Lower lobe of right lung (tissue), 2 donors: ENCODE data around the gene BBOF1. TPM values are rescaled to one million over a fixed set of nuclear protein-coding genes. Genes with fewer than 3 reads are reported as not detected.
"Not testable (repeated sequence)": the region's sequence is repeated elsewhere in the genome, so short reads cannot be mapped to it uniquely, and the experiment has no call there.

ENCODE experiments used
- ATAC-seq, 2 donors: fragments of 200-7000 bp; cut with Tn5 transposase; one replicate each; pipeline ENCODE4 v1.9.1; 2020 to 2022; ENCODE audit warnings: mild to moderate bottlenecking in 2 of 2, moderate library complexity in 2 of 2
- DNase-seq: peaks from one replicate; pipeline ENCODE4 v3.0.0-alpha.2; 2020
- H3K27ac ChIP-seq: fragments of 200-600 bp; one replicate; pipeline ENCODE4 v1.8.0; 2022
- H3K27me3 ChIP-seq: fragments of 200-600 bp; one replicate; pipeline ENCODE4 v1.8.0; 2022; ENCODE audit warnings: low read depth
- H3K36me3 ChIP-seq: fragments of 200-600 bp; one replicate; pipeline ENCODE4 v1.8.0; 2022; ENCODE audit warnings: mild to moderate bottlenecking
- H3K4me1 ChIP-seq: fragments of 200-600 bp; one replicate; pipeline ENCODE4 v1.8.0; 2022
- H3K4me3 ChIP-seq: fragments of 200-600 bp; one replicate; pipeline ENCODE4 v1.8.0; 2022; ENCODE audit warnings: mild to moderate bottlenecking
- H3K9me3 ChIP-seq: fragments of 200-600 bp; one replicate; pipeline ENCODE4 v1.8.0; 2022
- intact Hi-C: fragments of 100-400 bp; cut with DNase I; formaldehyde crosslinking; loops from one replicate; pipeline ENCODE4 v1.11.0; 2022
- total RNA-seq: library from RNA; stranded (reverse); fragmentation: NEBNext Ultra II Directional; extraction: Animal tissue kit (Norgen Biotek cat#: 25700); gene quantifications from one replicate; pipeline ENCODE4 v1.2.1, GENCODE V29; 2021
- TF ChIP-seq, protein P1 (sequence below): fragments of 200-600 bp; IDR thresholded peaks from one replicate; pipeline ENCODE4 v1.8.0; 2022; ENCODE audit warnings: antibody characterized with exemption, mild to moderate bottlenecking
- donor health status: DM: no; HTN: yes; CAD: no; lungs with severe emphysema.

The BBOF1 gene
- total RNA-seq, 1 donor from 2014 or later = 7.4 TPM

DNA sequence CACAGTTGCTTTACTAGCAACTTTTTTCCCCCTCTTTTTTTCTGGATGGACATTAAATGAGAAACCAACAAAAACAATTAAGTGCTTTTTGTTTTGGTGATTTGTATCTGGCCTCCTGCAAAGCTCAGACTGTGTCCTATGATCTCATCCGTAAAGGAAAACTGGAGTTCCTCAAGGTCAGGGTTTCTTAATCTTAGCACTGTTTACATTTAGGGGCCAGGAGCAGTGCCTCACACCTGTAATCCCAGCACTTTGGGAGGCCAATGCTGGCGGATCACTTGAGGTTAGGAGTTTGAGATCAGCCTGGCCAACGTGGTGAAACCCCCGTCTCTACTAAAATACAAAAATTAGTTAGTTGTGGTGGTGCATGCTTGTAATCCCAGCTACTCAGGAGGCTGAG, 28.1 kb upstream of the BBOF1 start:
- no peak for ATAC-seq
- H3K4me1 ChIP-seq = no peaks in the 10 kb centered on the region
- H3K27ac ChIP-seq = no peak overlapping the region
- intact Hi-C loops = no loop called here
- H3K9me3 ChIP-seq = no peaks in the 10 kb centered on the region
- H3K4me3 ChIP-seq = no peak overlapping the region
- TF ChIP-seq, protein P1, sequence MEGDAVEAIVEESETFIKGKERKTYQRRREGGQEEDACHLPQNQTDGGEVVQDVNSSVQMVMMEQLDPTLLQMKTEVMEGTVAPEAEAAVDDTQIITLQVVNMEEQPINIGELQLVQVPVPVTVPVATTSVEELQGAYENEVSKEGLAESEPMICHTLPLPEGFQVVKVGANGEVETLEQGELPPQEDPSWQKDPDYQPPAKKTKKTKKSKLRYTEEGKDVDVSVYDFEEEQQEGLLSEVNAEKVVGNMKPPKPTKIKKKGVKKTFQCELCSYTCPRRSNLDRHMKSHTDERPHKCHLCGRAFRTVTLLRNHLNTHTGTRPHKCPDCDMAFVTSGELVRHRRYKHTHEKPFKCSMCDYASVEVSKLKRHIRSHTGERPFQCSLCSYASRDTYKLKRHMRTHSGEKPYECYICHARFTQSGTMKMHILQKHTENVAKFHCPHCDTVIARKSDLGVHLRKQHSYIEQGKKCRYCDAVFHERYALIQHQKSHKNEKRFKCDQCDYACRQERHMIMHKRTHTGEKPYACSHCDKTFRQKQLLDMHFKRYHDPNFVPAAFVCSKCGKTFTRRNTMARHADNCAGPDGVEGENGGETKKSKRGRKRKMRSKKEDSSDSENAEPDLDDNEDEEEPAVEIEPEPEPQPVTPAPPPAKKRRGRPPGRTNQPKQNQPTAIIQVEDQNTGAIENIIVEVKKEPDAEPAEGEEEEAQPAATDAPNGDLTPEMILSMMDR = no peak
- peaks cover 30% of the 10 kb centered on the region for H3K36me3 ChIP-seq
- DNase-seq = no peak
- H3K27me3 ChIP-seq = no peaks in the 10 kb centered on the region

DNA sequence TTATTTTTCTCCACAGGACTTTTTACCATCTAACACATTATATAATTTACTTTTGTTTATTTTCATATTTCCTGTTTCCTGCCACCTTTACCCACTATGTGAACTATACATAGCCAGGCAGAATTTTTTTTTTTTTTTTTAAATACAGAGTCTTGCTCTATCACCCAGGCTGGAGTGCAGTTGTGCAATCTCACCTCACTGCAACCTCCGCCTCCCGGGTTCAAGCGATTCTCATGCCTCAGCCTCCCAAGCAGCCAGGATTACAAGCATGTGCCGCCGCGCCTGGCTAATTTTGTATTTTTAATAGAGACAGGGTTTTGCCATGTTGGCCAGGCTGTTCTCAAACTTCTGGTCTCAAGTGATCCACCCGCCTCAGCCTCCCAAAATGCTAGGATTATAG, 24.2 kb upstream of the BBOF1 start:
- H3K27me3 ChIP-seq, H3K27ac ChIP-seq, H3K9me3 ChIP-seq, H3K4me1 ChIP-seq, H3K4me3 ChIP-seq, DNase-seq, ATAC-seq, intact Hi-C loops: not testable (repeated sequence)
- H3K36me3 ChIP-seq = peaks cover 14% of the 10 kb centered on the region

DNA sequence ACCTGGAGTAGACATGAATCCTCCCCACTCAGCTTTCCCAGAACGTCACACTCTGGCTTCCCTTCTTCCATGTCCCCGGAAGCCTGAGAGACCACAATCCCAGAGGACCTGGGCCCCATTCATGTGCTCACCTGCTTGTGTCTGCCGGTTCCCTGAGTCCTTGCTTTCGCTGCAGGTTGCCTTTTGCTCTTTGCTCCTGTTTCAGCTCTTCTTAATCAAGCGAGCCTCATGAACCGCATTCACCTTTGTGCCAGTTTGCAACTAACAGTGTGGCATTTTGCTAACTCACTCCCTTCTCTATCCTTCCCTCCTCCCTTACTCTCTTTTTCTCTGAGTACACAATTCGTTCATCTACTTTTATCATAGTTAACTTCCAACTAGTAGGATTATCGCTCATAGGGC, 23.2 kb upstream of the BBOF1 start:
- Histone ChIP-seq H3K4me3 (no peak overlapping the region), H3K27me3 (no peaks in the 10 kb centered on the region), H3K9me3 (no peaks in the 10 kb centered on the region), H3K27ac (no peak overlapping the region), H3K36me3 (peaks cover 19% of the 10 kb centered on the region), H3K4me1 (no peaks in the 10 kb centered on the region)
- TF ChIP-seq, protein P1 = no peak
- no peak for DNase-seq
- no peak for ATAC-seq
- intact Hi-C loops = no loop called here

DNA sequence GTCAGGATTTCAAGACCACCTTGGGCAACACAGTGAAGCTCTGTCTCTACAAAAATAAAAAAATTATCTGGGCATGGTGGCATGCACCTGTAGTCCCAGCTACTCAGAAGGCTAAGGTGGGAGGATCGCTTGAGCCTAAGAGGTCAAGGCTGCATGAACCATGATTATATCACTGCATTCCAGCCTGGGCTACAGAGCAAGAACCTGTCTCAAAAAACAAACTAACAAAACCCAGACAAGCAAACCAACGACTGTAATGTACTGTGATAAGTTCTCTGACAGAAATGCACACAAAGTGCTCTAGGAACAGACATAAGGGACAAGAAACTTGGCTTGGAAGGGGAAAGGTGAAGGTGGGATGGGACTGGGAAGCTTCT, 22.4 kb upstream of the BBOF1 start:
- intact Hi-C loops = no loop called here
- DNase-seq = no peak
- Histone ChIP-seq H3K4me3 (no peak overlapping the region), H3K36me3 (peaks cover 19% of the 10 kb centered on the region), H3K27ac (no peak overlapping the region), H3K27me3 (no peaks in the 10 kb centered on the region), H3K4me1 (no peaks in the 10 kb centered on the region), H3K9me3 (no peaks in the 10 kb centered on the region)
- ATAC-seq = no peak
- TF ChIP-seq, protein P1 = no peak

DNA sequence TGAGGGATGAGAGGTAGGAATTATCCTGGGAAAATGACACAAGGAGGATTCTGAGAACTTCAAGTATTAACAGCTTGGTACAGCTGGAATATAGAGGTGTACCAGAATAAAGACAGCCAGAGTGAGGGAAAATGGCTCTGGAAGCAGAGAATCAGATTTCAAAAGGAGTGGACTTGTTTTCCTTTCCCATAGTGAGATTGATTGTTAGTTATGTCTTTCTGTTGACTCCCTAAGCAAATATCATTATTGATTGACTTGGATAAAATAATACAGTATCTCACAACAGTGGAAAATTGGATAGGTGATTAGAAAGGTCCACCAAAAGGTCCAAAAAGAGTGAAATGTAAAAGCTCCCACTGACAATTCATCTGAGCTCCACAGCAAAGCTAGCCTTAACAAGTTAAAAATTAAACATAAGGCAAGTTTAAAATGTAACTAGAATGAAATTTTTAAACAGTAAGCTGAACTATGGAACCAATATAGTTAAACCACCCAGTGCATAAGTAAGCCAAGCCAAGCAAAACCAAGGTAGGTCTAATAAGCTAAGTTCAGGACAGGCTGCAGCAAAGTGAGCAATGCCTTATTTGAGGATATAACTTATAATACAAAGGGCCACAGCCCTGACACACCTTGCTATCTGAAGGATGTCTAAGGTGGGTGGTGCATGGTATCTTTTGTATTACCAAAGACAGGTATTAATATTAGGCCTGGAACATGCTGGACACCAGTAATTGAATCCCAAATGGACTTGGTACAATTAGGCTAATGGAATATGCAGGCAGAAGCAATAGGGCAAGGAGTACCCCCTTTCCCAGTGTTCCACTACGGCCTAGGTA, 21.8 kb upstream of the BBOF1 start:
- H3K4me1 ChIP-seq = no peaks in the 10 kb centered on the region
- no peak for ATAC-seq
- TF ChIP-seq, protein P1 = no peak
- H3K9me3 ChIP-seq = no peaks in the 10 kb centered on the region
- intact Hi-C loops = no loop called here
- no peak overlapping the region for H3K27ac ChIP-seq
- peaks cover 19% of the 10 kb centered on the region for H3K36me3 ChIP-seq
- DNase-seq = no peak
- no peak overlapping the region for H3K4me3 ChIP-seq
- no peaks in the 10 kb centered on the region for H3K27me3 ChIP-seq

DNA sequence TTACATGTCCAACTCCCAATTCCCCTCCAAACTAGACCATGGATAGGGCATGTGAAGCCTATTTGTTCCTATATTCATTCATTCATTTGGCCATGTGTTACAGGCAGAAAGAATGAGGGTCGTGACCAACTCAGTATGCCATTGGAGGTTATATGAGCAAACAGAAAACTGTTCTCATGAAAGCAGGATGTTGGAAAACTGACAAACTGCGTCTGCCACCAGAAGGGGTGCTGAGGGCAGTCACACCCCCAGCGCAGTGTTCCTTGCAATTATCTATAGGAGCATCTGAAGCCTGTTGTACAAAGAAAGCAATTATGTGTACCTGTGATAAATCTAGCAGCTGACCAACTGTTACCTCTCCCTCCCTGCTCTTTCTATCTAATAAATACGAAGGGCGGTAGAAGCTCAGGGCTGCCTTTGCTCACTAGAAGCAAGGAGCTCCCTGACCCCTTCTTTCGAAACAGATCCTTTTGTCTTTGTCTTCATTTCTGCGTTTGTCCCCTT, 21.2 kb upstream of the BBOF1 start:
- H3K9me3 ChIP-seq = no peaks in the 10 kb centered on the region
- ATAC-seq = no peak
- intact Hi-C loops = no loop called here
- H3K36me3 ChIP-seq = peaks cover 19% of the 10 kb centered on the region
- H3K27me3 ChIP-seq = no peaks in the 10 kb centered on the region
- no peaks in the 10 kb centered on the region for H3K4me1 ChIP-seq
- no peak for DNase-seq
- H3K27ac ChIP-seq = no peak overlapping the region
- no peak overlapping the region for H3K4me3 ChIP-seq
- TF ChIP-seq, protein P1 = no peak
